DMS79 (cell line): Measurements from ENCODE around the gene PLTP.
"Not testable (repeated sequence)": the region's sequence is repeated elsewhere in the genome, so short reads cannot be mapped to it uniquely, and the experiment has no call there.

Experiments
- DNase-seq: peaks from one replicate; lab custom pipeline; 2025; lab: John Stamatoyannopoulos, UW

The PLTP gene

DNA sequence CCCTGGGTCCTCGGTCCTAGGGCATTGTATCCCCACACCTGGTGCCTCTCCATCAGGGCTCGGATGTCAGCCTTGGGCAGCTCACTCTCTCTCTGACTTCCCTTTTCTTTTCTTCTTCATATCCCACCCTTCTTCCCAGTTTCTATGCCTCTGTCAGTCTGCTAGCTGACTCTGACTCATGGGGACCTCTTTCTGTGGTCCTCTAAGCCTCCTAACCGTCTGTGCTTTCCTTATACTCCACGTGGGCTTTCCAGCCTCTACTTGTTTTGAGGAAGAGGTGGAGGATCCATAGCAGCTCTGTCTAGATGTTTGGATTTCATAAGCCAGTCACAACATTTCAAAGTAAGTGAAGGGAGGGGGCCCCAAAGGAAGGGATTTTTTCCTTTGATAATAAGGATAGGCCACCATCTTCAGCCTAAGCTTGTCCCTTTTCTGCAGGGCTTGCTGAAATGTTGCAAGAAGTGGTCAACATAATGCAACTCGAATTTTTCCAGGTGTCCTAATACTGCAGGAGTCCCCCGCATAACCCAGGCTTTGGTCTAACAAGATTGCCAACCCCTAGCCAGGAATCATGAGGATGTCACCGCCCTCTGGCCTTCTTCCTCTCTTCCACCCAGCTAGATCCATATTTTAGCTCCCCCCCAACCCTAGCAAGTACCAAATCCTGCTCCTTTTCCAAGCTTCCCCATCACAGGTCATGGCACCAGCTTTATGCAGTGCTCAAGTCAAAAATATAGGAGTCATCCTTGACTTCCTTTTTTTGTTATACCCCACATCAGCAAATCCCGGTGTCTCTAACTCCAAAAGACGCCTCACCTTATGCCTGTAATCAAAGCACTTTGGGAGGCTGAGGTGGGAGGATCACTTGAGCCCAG, 8.7 kb upstream of the PLTP start:
- no peak for DNase-seq

GRCh38 chr20:45919542-45920399, 7.8 kb upstream of the PLTP start:
- DNase-seq: no peak

DNA sequence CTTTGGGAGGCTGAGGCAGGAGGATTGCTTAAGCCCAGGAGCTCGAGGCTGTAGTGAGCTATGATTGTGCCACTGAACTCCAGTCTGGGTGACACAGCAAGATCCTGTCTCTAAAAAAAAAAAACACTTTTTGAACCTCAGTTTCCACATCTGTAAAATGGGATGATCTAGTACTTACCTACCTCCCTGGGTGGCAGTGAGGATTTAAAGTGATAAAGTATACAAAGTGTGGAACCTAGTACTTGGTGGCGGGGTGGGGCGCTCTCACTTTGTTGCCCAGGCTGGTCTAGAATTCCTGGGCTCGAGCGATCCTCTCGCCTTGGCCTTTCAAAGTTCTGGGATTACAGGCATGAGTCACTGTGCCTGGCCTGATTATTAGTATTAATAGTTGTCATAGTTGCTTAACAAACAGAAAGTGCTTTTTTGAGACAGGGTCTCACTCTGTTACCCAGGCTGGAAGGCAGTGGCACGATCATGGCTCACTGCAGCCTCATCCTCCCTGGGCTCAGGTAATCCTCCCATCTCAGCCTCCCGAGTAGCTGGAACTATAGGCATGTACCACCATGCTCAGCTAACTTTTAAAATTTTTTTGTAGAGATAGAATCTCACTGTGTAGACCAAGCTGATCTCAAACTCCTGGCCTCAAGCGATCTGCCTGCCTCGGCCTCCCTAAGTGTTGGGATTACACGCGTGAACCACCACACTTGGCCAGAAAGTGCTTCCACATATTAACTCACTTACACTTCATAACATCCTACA, 7.0 kb upstream of the PLTP start:
- no peak for DNase-seq

- DNase-seq: no peak
Observed at GRCh38 chr20:45918182-45918737, 6.3 kb upstream of the PLTP start.

GRCh38 chr20:45917790-45918141, 5.8 kb upstream of the PLTP start:
- DNase-seq: no peak

DNA sequence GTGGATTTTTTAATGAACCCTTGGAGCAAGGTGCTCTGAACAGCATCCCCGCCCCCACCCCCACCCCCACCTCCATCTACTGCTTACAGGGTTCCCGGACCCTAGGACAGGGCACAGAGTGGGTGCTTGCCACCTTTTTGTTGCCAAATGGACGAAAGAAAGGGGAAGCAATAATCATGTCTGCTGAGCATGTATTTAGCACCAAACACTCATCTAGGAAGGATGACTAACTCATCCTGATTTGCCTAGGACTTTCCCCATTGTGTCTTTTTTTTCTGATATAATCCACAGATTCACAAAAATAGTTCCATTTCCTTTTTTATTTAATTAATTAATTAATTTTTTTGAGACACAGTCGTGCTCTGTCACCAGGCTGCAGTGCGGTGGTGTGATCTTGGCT, 1.2 kb upstream of the PLTP start:
- DNase-seq: no peak

- no peak for DNase-seq
Observed at GRCh38 chr20:45912344-45912682, 358 bp upstream of the PLTP start.

DNA sequence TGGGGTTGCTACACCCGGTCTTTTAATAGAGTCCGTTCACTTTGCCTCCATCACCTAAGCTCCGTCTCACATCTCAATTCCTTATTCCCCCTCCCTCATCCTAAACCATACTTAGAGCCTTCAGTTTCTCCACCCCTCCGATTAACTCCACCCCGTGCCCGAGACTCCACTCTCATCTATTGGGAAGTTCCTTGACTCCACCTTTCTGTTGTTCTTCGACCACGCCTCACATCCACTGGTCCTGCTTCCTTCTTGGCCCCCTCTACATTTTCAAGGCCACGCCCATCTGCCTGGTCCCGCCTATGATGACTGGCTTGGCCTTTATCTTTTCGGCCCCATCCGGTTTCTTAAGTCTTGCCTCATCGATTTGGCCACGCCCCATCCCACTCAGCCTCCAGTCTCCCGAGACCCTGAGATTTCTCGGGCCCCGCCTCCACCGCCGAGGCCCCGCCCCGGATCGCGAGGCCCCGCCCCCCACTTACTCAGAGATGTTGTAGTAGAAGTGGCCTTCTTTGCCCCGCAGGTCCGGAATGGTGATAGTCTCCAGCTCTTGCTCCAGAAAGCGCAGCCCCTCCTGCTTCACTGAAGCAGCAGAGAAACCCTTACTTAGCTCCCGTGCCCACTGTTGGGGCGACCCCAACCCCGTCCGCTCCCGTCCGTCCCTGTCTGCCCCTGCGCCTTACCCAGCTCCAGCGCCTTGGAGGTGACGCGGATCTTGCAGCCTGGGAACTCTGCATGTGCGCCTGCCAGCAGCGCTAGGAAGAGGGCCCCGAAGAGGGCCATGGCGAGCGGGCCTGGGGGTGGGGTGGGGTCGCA, 1.1 kb downstream of the PLTP start:
- DNase-seq: no peak

DNA sequence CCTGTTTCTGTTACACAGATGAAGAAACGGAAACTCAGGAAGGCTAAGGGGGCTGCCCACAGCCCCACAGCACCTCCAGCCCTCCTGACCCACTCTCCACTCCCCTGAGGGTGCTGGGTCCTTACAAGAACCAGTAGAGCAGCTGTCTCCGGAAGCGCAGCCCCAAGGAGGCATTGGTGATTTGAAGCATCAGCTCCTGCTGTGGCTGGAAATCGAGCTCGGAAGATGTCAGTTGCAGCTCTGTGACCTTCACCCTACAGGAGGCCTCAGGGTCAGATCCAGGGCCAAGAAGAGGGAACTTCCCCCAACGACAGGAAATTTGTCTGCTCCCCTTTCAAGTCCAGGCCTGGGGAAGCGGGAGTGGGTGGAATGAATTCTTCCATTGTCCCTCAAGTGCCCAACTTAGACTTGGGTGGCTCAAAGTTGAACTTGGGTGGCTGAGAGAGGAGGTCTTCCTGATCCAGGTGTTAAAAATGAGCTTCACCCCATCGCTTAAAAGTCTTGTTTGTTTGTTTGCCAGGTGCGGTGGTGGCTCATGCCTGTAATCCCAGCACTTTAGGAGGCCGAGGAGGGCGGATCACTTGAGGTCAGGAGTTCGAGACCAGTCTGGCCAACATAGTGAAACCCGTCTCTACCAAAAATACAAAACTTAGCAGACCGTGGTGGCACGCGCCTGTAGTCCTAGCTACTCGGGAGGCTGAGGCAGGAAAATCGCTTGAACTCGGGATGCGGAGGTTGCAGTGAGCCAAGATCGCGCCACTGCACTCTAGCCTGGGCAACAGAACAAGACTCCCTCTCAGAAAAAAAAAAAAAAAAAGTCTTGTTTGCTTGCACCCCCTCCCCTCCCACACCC, 1.9 kb downstream of the PLTP start:
- no peak for DNase-seq

DNA sequence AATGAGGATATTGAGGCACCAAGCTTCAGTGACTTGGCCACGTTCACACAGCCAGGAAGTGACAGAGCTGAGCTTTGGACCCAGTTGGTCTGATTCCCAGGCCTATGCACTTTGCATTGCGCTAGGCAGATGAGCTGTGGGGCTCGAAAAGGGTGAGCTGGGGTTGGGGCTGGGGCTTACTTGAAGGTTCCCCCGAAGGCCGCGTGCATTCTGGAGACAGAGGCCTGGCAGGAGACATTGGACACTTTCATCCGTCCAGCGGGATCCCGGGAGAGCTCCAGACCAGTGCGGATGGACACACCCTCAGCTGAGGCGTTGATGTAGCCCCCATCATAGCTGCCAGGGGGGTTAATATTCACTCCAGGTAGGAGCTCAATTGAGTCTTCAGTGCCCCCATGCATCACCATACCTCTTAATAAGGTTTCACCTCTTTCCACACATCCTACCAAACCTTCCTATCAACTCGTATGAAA, 2.6 kb downstream of the PLTP start:
- DNase-seq: no peak

DNA sequence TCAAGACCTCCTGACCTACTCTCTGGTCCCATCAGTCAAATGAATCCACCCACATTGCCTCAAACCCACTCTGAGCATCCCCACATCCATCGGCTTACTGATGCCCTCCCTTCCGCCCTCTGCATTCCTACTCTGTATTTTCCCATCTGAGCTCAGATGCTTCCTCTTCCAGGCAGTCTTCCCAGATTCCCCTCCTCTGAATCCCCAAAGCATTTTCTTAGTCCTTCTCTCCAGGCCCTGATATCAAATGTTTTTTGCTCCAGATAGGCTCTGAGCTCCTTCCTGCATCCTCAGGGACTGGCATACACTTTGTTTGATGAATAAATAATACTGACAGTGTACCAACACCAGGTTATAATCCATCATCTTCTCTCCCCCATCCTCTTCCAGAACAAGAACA, 3.9 kb downstream of the PLTP start:
- no peak for DNase-seq

- no peak for DNase-seq
Observed at GRCh38 chr20:45907219-45907948, 4.6 kb downstream of the PLTP start.

DNA sequence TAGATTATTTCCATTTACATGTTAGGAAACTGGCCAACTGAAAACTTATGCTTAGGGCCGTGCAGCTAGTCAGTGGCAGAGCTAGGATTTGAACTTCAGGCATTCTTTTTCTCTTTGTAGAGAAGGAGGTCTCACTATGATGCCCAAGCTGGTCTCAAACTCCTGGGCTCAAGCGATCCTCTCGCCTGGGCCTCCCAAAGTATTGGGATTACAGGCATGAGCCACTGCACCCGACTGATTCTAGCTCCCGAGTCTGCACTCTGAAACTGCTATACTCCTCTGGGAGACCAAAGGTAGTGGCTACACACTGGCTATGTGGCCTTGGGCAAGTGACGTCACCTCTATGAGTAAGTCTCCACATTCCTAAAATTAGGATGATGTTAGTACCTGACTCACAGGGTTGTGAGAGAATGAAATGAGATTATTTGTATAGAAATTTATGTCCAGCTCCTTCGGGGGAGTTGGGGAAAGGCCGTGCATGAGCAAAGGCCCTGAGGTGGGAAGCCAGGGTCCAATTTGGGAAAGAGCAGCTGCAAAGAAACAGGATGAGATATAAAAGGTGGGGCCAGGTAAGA, 6.4 kb downstream of the PLTP start:
- DNase-seq: no peak

DNA sequence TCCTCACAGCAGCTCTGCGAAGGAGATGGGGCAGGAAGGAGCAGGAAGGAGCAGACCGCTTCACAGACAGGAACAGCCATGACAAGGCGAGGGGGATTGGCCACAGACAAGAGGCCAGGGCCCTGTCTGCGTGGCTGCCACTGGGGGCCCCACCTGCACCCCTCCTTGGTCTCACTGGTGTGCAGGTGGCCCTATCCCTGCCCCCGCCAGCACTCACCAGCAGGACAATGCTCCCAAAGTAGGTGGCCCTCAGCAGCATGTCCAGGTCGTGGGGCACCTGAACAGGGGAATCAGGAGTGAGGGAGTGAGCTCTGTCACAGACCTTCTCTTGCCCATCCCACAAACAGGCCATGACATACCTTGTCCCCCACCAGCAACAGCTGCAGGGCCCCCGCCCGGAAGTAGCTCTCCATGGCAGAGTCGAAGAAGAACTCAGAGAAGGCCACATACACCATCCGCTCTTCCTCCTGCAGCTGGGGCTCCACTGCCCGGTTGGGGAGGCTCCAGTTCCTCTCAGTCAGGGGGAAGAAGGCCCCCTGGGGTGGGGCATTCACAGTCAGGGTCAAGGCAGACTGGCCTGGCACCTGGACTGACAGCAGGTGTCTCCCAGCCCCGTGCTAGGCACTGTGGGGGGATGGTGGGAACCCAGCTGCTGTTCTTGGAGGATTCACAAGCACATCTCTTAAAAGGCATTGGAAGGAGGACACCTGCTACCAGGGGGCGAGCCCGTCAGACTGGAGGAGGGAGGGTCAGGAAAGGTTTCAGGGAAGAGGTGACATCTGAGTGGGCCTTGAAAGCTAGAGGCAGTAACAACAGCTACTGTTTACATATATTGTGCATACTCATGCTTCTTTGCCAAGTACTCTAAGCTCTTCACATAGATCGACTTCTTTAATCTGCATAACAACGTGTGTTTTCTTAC, 7.1 kb downstream of the PLTP start:
- DNase-seq: no peak

- no peak for DNase-seq
Observed at GRCh38 chr20:45902199-45902701, 9.7 kb downstream of the PLTP start.

DNA sequence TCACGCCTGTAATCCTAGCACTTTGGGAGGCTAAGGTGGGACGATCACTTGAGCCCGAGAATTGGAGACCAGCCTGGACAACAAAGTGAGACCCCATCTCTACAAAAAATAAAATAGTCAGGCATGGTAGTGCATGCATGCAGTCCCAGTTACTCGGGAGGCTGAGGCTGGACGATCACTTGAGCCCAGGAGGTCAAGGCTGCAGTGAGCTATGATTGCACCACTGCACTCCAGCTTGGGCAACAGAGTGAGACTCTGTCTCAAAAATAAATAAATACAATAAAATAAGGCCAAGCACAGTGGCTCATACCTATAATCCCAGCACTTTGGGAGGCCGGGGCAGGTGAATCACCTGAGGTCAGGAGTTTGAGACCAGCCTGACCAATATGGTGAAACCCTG, 10.6 kb downstream of the PLTP start:
- DNase-seq: not testable (repeated sequence)

- DNase-seq: no peak
Observed at GRCh38 chr20:45899046-45899835, 12.7 kb downstream of the PLTP start.
